ENCODE data around the gene TNFAIP8. TPM values are rescaled to one million over a fixed set of nuclear protein-coding genes. Genes with fewer than 3 reads are reported as not detected.

The TNFAIP8 gene
- total and polyA plus RNA-seq, 10 of the 15 experiments (the other 5 are each of a cell fraction or from before 2014, with no cell fraction given): 124 to 324 (median 177) TPM

DNA sequence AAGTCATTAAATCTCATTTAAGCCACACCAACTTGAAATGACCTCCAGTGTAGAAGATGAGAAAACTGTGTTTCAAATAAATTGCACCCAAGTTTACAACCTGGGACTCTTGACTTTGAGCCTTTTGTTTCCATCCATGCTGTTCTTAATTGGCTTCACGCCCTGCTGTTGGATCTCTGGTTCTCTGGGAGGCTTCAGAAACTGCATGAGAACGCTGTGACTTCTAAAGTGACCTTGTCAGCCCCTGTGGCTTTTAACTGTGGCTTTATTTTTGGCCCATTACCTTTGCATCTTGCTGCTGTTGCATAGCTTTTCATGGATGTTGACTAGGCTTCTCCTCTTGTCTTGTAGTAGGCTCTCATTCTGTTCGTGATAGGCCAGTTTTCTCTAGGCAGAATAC is 29.3 kb downstream of the TNFAIP8 start:
- ChIA-PET CTCF (interaction anchor here (0.6 to 2.2 kb wide), 8 partner anchors 11 to 397 kb away, joined by 3 to 9 read pairs (median 4); partner anchors contain the start of gene DTWD2), POLR2A (interaction anchor here (0.6 to 0.9 kb wide), 3 partner anchors 9 to 29 kb away, joined by 3 read pairs; partner anchors contain the start of gene TNFAIP8), RAD21 (ENCODE audit: unreplicated experiment) (interaction anchor here (1.2 to 1.9 kb wide), 5 partner anchors 10 to 51 kb away, joined by 3 to 7 read pairs (median 4); no protein-coding TSS in a partner anchor), SMC1A (ENCODE audit: uncharacterized antibody, unreplicated experiment) (interaction anchor here (0.7 to 2.8 kb wide), 8 partner anchors 12 to 72 kb away, joined by 4 to 41 read pairs (median 6); no protein-coding TSS in a partner anchor)
- DNase-seq (ENCODE audit: low read depth, low spot score): no peak
- peaks cover 100% of the 10 kb centered on the region for H3K79me2 ChIP-seq (ENCODE audit: control insufficient read depth, insufficient read depth, low read length)
- no peak overlapping the region for H2AFZ ChIP-seq (ENCODE audit: control insufficient read depth, low read depth, low read length)
- peaks cover 0 to 21% of the 10 kb centered on the region in 2 experiments; a peak in 3 of 4 replicates for H3K36me3 ChIP-seq (ENCODE audit: control insufficient read depth in 2 of 2, insufficient read depth in 2 of 2, low read length in 1 of 2)
- no TSS peak for BruUV-seq (replicated peaks)
- H3K4me1 ChIP-seq (ENCODE audit: control insufficient read depth, insufficient read depth, low read length): peaks cover 40% of the 10 kb centered on the region
- peak overlapping the region; percentile 38; the same call in 1 of the 2 replicates for H3K4me3 ChIP-seq
- in situ Hi-C loops (cut with MboI): no loop called here
- no peaks in the 10 kb centered on the region for H3K9me3 ChIP-seq (replicated peaks; ENCODE audit: control insufficient read depth, insufficient read depth, low read length)
- no peaks in the 10 kb centered on the region for H3K27me3 ChIP-seq (replicated peaks in 1 of 2; ENCODE audit: control insufficient read depth in 2 of 2, insufficient read depth in 2 of 2, low read length in 1 of 2)
- TF ChIP-seq YY1 (IDR thresholded peaks at IDR 0.05; ENCODE audit: low read depth, low read length): no peak
- TF ChIP-seq EED (IDR thresholded peaks at IDR 0.05; ENCODE audit: low read depth): 0 out of 2 replicates have a peak, but pooled peaks have one; percentile 22
- no peak for TF ChIP-seq RAD21 (IDR thresholded peaks at IDR 0.05; ENCODE audit: insufficient read depth, low read depth, low read length)
- TF ChIP-seq NR2F1 (conservative IDR thresholded peaks at IDR 0.05): peak; percentile 64
- TF ChIP-seq, protein P1, sequence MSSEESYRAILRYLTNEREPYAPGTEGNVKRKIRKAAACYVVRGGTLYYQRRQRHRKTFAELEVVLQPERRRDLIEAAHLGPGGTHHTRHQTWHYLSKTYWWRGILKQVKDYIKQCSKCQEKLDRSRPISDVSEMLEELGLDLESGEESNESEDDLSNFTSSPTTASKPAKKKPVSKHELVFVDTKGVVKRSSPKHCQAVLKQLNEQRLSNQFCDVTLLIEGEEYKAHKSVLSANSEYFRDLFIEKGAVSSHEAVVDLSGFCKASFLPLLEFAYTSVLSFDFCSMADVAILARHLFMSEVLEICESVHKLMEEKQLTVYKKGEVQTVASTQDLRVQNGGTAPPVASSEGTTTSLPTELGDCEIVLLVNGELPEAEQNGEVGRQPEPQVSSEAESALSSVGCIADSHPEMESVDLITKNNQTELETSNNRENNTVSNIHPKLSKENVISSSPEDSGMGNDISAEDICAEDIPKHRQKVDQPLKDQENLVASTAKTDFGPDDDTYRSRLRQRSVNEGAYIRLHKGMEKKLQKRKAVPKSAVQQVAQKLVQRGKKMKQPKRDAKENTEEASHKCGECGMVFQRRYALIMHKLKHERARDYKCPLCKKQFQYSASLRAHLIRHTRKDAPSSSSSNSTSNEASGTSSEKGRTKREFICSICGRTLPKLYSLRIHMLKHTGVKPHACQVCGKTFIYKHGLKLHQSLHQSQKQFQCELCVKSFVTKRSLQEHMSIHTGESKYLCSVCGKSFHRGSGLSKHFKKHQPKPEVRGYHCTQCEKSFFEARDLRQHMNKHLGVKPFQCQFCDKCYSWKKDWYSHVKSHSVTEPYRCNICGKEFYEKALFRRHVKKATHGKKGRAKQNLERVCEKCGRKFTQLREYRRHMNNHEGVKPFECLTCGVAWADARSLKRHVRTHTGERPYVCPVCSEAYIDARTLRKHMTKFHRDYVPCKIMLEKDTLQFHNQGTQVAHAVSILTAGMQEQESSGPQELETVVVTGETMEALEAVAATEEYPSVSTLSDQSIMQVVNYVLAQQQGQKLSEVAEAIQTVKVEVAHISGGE (CRISPR knock-in tag; IDR thresholded peaks at IDR 0.05): no peak
- TF ChIP-seq, protein P2, sequence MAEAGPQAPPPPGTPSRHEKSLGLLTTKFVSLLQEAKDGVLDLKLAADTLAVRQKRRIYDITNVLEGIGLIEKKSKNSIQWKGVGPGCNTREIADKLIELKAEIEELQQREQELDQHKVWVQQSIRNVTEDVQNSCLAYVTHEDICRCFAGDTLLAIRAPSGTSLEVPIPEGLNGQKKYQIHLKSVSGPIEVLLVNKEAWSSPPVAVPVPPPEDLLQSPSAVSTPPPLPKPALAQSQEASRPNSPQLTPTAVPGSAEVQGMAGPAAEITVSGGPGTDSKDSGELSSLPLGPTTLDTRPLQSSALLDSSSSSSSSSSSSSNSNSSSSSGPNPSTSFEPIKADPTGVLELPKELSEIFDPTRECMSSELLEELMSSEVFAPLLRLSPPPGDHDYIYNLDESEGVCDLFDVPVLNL (IDR thresholded peaks at IDR 0.05; ENCODE audit: low read depth, low read length): no peak
- TF ChIP-seq CREB1 (IDR thresholded peaks at IDR 0.05; ENCODE audit: low read depth): no peak
- TF ChIP-seq FOXM1 (IDR thresholded peaks at IDR 0.05; ENCODE audit: low read depth, low read length): 0 out of 2 replicates have a peak, but pooled peaks have one; percentile 19
- TF ChIP-seq RUNX3 (IDR thresholded peaks at IDR 0.05; ENCODE audit: low read length): peak; percentile 39; the same call in 1 of the 2 replicates
- 52% methylated on average over 3 of the region's 3 CpGs for WGBS (ENCODE audit: insufficient coverage, insufficient replicate concordance, low lambda C conversion rate, missing lambda C conversion rate)
- peak; percentile 46 for ATAC-seq
- peaks cover 5% of the 10 kb centered on the region; the same call in 1 of the 2 replicates for H4K20me1 ChIP-seq (ENCODE audit: control insufficient read depth, insufficient read depth)
- intact Hi-C loops (cut with micrococcal nuclease; ENCODE audit: unreplicated experiment): no loop called here
- no peak overlapping the region for H3K9ac ChIP-seq (ENCODE audit: control insufficient read depth, insufficient read depth, low read length)
- peak overlapping the region; percentile 45 for H3K4me2 ChIP-seq (ENCODE audit: control insufficient read depth, insufficient read depth)
- FAIRE-seq: no peak
- peak overlapping the region; percentile 34 for H3K27ac ChIP-seq (ENCODE audit: control insufficient read depth, insufficient read depth)

Data from GM12878 (cell line).